Natural killer cell (primary cell): Measurements from ENCODE around the gene SLC6A6. TPM values are rescaled to one million over a fixed set of nuclear protein-coding genes. Genes with fewer than 3 reads are reported as not detected.

Source experiments
- ATAC-seq, 3 donors: fragments of 150-1000 bp in 2 of 3; fragments of 200-7000 bp in 1 of 3; cut with Tn5 transposase; 1 replicate in 1 of 3; 2 replicates in 2 of 3; pipeline ENCODE4 v1.10.0; 2021; ENCODE audit warnings: mild to moderate bottlenecking in 2 of 3, moderate library complexity in 2 of 3
- DNase-seq, 2 donors: peaks; one replicate each; pipeline versions ENCODE4 v3.0.0 to v3.0.0-alpha.2; 2013 to 2021; ENCODE audit warnings: mixed read lengths in 1 of 2
- H3K27ac ChIP-seq: one replicate; pipeline ENCODE4 v1.5.1; 2013; ENCODE audit warnings: mild to moderate bottlenecking, low read length
- H3K27me3 ChIP-seq: one replicate; pipeline ENCODE4 v1.6.1; 2013; ENCODE audit warnings: low read length; ENCODE audit not compliant: control insufficient read depth, insufficient read depth
- H3K36me3 ChIP-seq: one replicate; pipeline ENCODE4 v1.6.1; 2013; ENCODE audit warnings: low read length; ENCODE audit not compliant: control insufficient read depth, insufficient read depth
- H3K4me1 ChIP-seq: one replicate; pipeline ENCODE4 v1.6.1; 2013; ENCODE audit warnings: low read length; ENCODE audit not compliant: control insufficient read depth, insufficient read depth
- H3K4me3 ChIP-seq: one replicate; pipeline ENCODE4 v1.5.1; 2013; ENCODE audit warnings: low read length
- H3K9me3 ChIP-seq: one replicate; pipeline ENCODE4 v1.6.1; 2013; ENCODE audit warnings: low read length; ENCODE audit not compliant: control insufficient read depth, insufficient read depth
- H3K27ac Mint-ChIP-seq, 2 donors: one replicate each; pipeline ENCODE4 v1.8.0; 2022; ENCODE audit warnings: mild to moderate bottlenecking in 2 of 2, mixed read lengths in 2 of 2, moderate library complexity in 1 of 2
- H3K27me3 Mint-ChIP-seq, 2 donors: one replicate each; pipeline ENCODE4 v1.8.0; 2022; ENCODE audit warnings: low read depth in 2 of 2, mixed read lengths in 2 of 2
- H3K36me3 Mint-ChIP-seq: one replicate; pipeline ENCODE4 v1.8.0; 2022; ENCODE audit warnings: mixed read lengths
- H3K4me1 Mint-ChIP-seq, 2 donors: one replicate each; pipeline ENCODE4 v1.8.0; 2022; ENCODE audit warnings: mixed read lengths in 2 of 2
- H3K4me3 Mint-ChIP-seq: one replicate; pipeline ENCODE4 v1.8.0; 2022; ENCODE audit warnings: mild to moderate bottlenecking, moderate library complexity, mixed read lengths
- H3K9me3 Mint-ChIP-seq, 2 donors: one replicate each; pipeline ENCODE4 v1.8.0; 2022; ENCODE audit warnings: mixed read lengths in 2 of 2
- WGBS: methylation state at CpG from one replicate; pipeline ENCODE4 v1.1.7; 2013; ENCODE audit warnings: missing lambda C conversion rate; ENCODE audit not compliant: insufficient coverage; 5-methylcytosine and 5-hydroxymethylcytosine counted together
- intact Hi-C: fragments of 100-400 bp; cut with micrococcal nuclease; formaldehyde crosslinking; loops from one replicate; pipeline ENCODE4 v1.14.2; 2022
- total RNA-seq, 4 donors: library from RNA; stranded (reverse); fragments of 120-200 nt in 1 of 4; gene quantifications; one replicate each; pipeline versions ENCODE4 v1.2.3 to v1.2.4, GENCODE V29; 2013 to 2022
- TF ChIP-seq, protein P1 (sequence below): fragments of 200-600 bp; IDR thresholded peaks from one replicate; pipeline ENCODE4 v1.8.0; 2022; ENCODE audit warnings: antibody characterized with exemption

SLC6A6 gene
- total RNA-seq, 3 donors from 2014 or later (not counting 1 experiment from before 2014, with no cell fraction given) = 43.7 to 55.4 (median 50.1) TPM

DNA sequence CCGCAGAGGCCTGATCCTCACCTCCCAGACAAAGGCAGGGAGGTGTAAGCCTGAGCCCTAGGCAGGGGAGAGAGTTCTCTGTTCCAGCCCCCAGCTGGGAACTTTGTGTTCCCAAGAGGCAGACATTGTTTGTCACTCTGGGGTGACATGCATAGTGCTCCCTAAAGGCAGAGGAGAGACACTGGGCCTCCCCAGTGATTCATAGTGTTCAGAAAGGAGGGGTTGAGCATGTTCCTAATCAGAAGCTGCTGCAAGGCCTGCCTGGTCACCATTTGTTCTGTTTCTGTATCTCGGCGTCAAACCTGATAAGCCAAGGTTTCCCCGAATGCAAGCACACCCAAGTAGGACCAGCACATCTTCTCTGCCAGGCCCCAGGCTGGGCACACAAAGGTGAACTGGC is 24.0 kb upstream of the SLC6A6 start:
- 91% methylated on average over 4 of the region's 4 CpGs for WGBS
- Mint-ChIP-seq H3K9me3 (no peaks in the 10 kb centered on the region), H3K27ac (peak overlapping the region; percentile 81), H3K4me3 (peak overlapping the region; percentile 72), H3K27me3 (peaks cover 21 to 25% of the 10 kb centered on the region in 2 donors), H3K36me3 (no peaks in the 10 kb centered on the region), H3K4me1 (peaks cover 23 to 40% of the 10 kb centered on the region in 2 donors)
- peaks cover 34% of the 10 kb centered on the region for H3K4me1 ChIP-seq
- DNase-seq (no peak), ATAC-seq (peak in 2 of 3 donors; percentile 3 to 19)
- no peak overlapping the region for H3K4me3 ChIP-seq
- TF ChIP-seq, protein P1, sequence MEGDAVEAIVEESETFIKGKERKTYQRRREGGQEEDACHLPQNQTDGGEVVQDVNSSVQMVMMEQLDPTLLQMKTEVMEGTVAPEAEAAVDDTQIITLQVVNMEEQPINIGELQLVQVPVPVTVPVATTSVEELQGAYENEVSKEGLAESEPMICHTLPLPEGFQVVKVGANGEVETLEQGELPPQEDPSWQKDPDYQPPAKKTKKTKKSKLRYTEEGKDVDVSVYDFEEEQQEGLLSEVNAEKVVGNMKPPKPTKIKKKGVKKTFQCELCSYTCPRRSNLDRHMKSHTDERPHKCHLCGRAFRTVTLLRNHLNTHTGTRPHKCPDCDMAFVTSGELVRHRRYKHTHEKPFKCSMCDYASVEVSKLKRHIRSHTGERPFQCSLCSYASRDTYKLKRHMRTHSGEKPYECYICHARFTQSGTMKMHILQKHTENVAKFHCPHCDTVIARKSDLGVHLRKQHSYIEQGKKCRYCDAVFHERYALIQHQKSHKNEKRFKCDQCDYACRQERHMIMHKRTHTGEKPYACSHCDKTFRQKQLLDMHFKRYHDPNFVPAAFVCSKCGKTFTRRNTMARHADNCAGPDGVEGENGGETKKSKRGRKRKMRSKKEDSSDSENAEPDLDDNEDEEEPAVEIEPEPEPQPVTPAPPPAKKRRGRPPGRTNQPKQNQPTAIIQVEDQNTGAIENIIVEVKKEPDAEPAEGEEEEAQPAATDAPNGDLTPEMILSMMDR = no peak
- no peaks in the 10 kb centered on the region for H3K27me3 ChIP-seq
- intact Hi-C loops = no loop called here
- no peak overlapping the region for H3K27ac ChIP-seq
- H3K36me3 ChIP-seq = no peaks in the 10 kb centered on the region
- H3K9me3 ChIP-seq = peaks cover 3% of the 10 kb centered on the region

DNA sequence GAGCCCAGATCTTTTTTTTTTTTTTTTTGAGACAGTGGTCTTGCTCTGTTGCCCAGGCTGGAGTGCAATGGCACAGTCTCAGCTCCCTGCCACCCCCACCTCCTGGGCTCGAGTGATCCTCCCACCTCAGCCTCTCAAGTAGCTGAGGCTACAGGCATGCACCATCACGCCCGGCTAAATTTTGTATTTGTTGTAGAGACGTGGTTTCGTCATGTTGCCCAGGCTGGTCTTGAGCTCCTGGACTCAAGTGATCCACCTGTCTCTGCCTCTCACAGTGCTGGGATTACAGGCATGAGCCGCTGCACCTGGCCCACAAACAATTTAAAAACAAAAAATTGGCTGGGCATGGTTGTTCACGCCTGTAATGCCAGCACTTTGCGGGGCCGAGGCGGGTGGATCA is 22.6 kb upstream of the SLC6A6 start:
- Histone ChIP-seq H3K9me3 (peaks cover 3% of the 10 kb centered on the region), H3K27ac (no peak overlapping the region), H3K36me3 (no peaks in the 10 kb centered on the region), H3K27me3 (no peaks in the 10 kb centered on the region), H3K4me3 (no peak overlapping the region), H3K4me1 (peaks cover 29% of the 10 kb centered on the region)
- no peak for ATAC-seq
- no peak for DNase-seq
- Mint-ChIP-seq H3K36me3 (no peaks in the 10 kb centered on the region), H3K4me1 (peaks cover 23 to 33% of the 10 kb centered on the region in 2 donors), H3K27me3 (peaks cover 15 to 25% of the 10 kb centered on the region in 2 donors), H3K27ac (no peak overlapping the region), H3K4me3 (no peak overlapping the region), H3K9me3 (no peaks in the 10 kb centered on the region)
- intact Hi-C loops = no loop called here
- 87% methylated on average over 10 of the region's 10 CpGs for WGBS
- TF ChIP-seq, protein P1 = no peak

DNA sequence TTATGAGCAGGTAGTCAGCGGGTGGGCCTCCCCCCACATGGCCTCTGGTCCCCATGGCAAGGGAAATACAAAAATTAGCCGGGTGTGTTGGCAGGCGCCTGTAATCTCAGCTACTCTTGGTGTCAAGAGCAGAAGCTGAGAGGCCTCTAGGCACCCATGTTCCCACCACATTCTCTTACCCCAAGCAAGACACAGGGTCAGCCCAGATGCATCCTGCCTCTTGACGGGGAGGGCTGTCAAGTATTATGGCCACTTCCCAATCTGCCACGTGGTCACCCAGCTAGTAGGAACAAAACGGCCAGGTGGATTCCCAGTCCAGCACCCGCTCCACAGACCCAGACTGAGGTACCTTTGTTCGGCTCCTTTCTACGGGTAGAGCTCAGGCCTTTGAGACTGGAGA is 16.2 kb upstream of the SLC6A6 start:
- WGBS = 77% methylated on average over 9 of the region's 9 CpGs
- Histone ChIP-seq H3K4me3 (no peak overlapping the region), H3K36me3 (no peaks in the 10 kb centered on the region), H3K27me3 (no peaks in the 10 kb centered on the region), H3K27ac (no peak overlapping the region), H3K9me3 (no peaks in the 10 kb centered on the region), H3K4me1 (no peaks in the 10 kb centered on the region)
- ATAC-seq (no peak), DNase-seq (no peak)
- Mint-ChIP-seq H3K4me1 (peaks cover 7% of the 10 kb centered on the region in 2 donors), H3K36me3 (no peaks in the 10 kb centered on the region), H3K27me3 (peaks cover 30 to 34% of the 10 kb centered on the region in 2 donors), H3K27ac (no peak overlapping the region), H3K4me3 (no peak overlapping the region), H3K9me3 (no peaks in the 10 kb centered on the region)
- TF ChIP-seq, protein P1 = no peak
- intact Hi-C loops = no loop called here

DNA sequence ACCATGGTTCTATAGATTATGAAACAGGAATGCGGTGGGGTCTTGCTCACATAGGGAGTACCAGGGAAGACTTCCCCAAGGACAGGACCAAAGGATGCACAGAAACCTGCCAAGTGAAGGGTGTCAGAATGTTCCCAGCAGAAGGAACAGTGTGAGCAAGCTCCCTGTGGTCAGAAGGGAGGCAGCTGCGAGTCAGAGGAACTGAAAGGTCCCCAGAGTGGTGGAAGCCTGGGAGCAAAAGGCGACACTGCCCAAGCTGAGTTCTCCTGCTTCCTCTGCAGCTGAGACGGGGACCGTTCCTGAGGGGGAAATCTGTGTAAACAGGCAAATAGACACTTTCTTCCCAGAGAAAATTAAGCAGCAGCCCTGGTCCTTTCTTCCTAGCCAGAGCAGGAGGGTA is 14.2 kb upstream of the SLC6A6 start:
- Mint-ChIP-seq H3K4me3 (no peak overlapping the region), H3K9me3 (no peaks in the 10 kb centered on the region), H3K36me3 (no peaks in the 10 kb centered on the region), H3K4me1 (no peaks in the 10 kb centered on the region), H3K27ac (no peak overlapping the region), H3K27me3 (peaks cover 17 to 23% of the 10 kb centered on the region in 2 donors)
- H3K27ac ChIP-seq = no peak overlapping the region
- 59% methylated on average over 5 of the region's 5 CpGs for WGBS
- no peak for DNase-seq
- no peak overlapping the region for H3K4me3 ChIP-seq
- no peaks in the 10 kb centered on the region for H3K4me1 ChIP-seq
- ATAC-seq = no peak
- H3K36me3 ChIP-seq = no peaks in the 10 kb centered on the region
- TF ChIP-seq, protein P1 = no peak
- H3K9me3 ChIP-seq = no peaks in the 10 kb centered on the region
- no peaks in the 10 kb centered on the region for H3K27me3 ChIP-seq
- intact Hi-C loops = no loop called here
